BLaER1 treated with 17β-estradiol and CSF1 and Interleukin-3, amounts not matched to agents 10 nM and 100 nM (cell line): ENCODE data around the gene ZNF334.

Experiments used
- H3K27ac ChIP-seq, 11 experiments: shearing (Covaris generic); formaldehyde crosslinking; 2 replicates each; pipeline ENCODE4 v1.8.1; 2022
- H3K27me3 ChIP-seq, 11 experiments: shearing (Covaris generic); formaldehyde crosslinking; 2 replicates each; pipeline ENCODE4 v1.8.1; 2022
- H3K36me3 ChIP-seq, 11 experiments: shearing (Covaris generic); formaldehyde crosslinking; 2 replicates each; pipeline ENCODE4 v1.8.1; 2022
- H3K4me1 ChIP-seq, 10 experiments: shearing (Covaris generic); formaldehyde crosslinking; 2 replicates each; pipeline ENCODE4 v1.8.1; 2022
- H3K4me2 ChIP-seq, 11 experiments: shearing (Covaris generic); formaldehyde crosslinking; 2 replicates each; pipeline ENCODE4 v1.8.1; 2022
- H3K4me3 ChIP-seq, 10 experiments: shearing (Covaris generic); formaldehyde crosslinking; 2 replicates each; pipeline ENCODE4 v1.8.1; 2022
- H3K9ac ChIP-seq, 11 experiments: shearing (Covaris generic); formaldehyde crosslinking; 2 replicates each; pipeline ENCODE4 v1.8.1; 2022
- H3K9me3 ChIP-seq, 11 experiments: shearing (Covaris generic); formaldehyde crosslinking; replicated peaks in 1 of 11; 2 replicates each; pipeline ENCODE4 v1.8.1; 2022
- H4K20me1 ChIP-seq, 11 experiments: shearing (Covaris generic); formaldehyde crosslinking; 2 replicates each; pipeline ENCODE4 v1.8.1; 2022
- Cebpa-rat ChIP-seq, 11 experiments: shearing (Covaris generic); IDR thresholded peaks; 2 replicates each; pipeline ENCODE4 v1.8.1; 2022

Gene ZNF334

DNA sequence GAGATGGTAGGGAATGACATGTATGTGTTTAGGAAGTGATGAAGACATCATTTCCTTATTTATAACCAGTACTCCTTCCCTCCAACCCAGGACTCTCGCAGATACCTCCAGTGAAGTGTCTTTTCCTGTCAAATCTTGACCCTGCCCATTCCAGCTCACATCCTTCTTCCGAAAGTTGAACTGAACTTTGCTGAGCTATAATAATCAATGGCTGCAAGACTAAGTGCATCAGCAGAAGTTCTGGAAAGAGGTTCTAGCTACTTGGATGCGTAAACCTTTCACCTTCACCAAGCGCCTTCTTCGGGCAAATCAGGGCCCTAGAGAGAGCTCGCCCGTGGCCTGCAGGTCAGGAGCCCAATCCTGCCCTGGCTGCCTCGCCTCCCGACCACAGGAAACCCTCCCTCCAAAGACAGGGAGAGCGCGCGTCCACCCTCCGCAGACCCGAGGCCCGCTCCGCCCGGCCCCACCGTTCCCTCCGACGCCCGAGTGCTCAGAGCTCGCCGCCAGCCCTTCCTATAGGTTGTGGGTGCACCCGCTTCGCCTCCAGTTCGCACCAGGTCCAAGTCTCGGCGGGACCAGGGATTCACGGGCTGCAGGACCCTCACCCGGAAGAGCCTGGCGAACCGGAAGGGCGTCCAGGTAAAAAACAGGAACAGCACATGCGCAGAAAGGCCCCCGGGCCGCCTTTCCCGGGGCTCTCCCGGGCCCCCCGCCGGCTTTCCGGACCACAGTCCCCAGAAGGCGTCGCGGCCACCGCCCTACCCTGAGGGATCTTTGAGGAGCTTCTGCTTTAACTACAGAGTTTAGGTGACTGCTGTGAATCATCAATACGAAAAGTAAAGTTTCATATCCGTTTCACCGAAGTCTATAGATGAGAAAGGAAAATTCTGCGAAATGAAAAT, at the start of gene ZNF334:
ZNF334 (minus strand) TSS at position 617 of the 902 bp plus-strand sequence. CDS start 1,457 bp downstream, outside the sequence.
- no peak within 1 kb of the TSS for H3K4me2 ChIP-seq
- H3K27ac ChIP-seq = no peak within 1 kb of the TSS
- TF ChIP-seq Cebpa-rat (IDR thresholded peaks at IDR 0.05) = no peak
- H3K4me1 ChIP-seq = peaks cover 6 to 13% (median 11%) of the 10 kb centered on the region in 10 experiments; a peak in 19 of 20 replicates
- peaks cover 0 to 19% (median 15%) of the 10 kb centered on the region in 11 experiments; a peak in 14 of 22 replicates for H3K9me3 ChIP-seq
- no peaks in the 10 kb centered on the region for H4K20me1 ChIP-seq
- peaks cover 0 to 11% (median 7%) of the 10 kb centered on the region in 11 experiments; a peak in 8 of 22 replicates for H3K27me3 ChIP-seq
- H3K4me3 ChIP-seq = no peak within 1 kb of the TSS
- H3K36me3 ChIP-seq = no peaks in the 10 kb centered on the region
- H3K9ac ChIP-seq = no peak within 1 kb of the TSS

DNA sequence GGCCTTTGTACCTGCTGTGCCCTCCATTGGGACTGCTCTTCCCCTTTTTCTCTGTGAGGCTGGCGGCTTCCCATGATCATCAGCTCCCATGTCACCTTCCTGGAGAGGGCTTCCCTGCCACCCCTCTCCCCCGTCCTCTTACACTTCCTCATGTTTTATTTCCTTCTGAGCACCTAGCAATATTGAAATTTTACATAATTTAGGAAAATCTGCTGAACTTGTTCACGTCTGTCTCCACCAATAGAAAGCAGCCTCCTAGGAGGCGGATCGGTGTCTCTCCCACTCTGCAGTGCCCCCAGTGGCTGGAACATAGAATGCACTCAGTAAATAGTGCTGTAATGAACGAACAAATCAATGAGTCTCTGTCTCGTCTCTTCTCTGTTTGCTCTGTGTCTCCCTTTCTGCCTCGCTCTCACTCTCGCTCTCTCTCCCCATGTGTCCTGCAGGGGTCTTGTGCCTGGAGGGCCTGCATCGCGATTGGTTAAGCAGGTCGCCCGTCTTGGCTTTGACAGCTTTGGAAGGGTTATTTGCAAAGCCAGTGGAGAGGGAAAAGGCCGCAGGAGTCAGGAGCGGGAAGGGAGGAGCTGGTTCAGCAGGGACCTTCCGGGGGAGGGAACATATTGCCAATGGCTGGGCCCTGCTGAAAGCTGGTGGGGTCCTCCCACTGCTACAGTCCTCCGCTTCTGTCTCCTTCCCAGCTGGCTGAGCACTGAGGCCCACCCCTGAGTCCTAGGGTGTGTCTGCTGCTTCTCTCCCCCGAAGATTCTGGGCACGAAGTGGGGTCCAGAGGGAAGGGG, 49.2 kb upstream of the ZNF334 start:
- Histone ChIP-seq H3K4me1 (peaks cover 37 to 48% (median 42%) of the 10 kb centered on the region in 10 experiments), H3K9ac (no peak overlapping the region), H3K4me3 (peak overlapping the region in 3 of 10 experiments; percentile 25 to 48 (median 34); a peak in 4 of 20 replicates), H3K4me2 (peak overlapping the region; percentile 7 to 76 (median 47); a peak in 20 of 22 replicates), H3K36me3 (no peaks in the 10 kb centered on the region), H3K27me3 (no peaks in the 10 kb centered on the region), H3K9me3 (no peaks in the 10 kb centered on the region), H4K20me1 (peaks cover 0 to 3% (median 0%) of the 10 kb centered on the region in 11 experiments; a peak in 1 of 22 replicates), H3K27ac (no peak overlapping the region)
- no peak for TF ChIP-seq Cebpa-rat (IDR thresholded peaks at IDR 0.05)

DNA sequence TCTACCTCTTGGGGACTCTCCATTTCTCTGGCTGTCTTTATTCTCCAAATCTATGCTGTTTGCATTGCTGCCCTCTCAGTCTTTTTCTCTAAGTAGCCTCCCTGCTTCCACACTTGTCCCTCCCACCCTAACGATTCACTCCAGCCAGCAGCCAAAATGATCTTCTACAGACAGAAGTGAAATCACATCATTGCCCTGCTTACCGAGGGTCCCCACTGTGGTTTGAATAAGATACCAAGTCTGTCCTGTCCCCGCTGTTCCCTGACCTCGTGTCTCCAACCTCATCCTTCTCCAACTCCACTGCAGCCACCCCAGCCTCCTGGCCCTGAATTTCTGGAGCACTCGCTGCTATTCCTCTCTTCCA, 48.6 kb upstream of the ZNF334 start:
- no peaks in the 10 kb centered on the region for H3K36me3 ChIP-seq
- peaks cover 0 to 3% (median 0%) of the 10 kb centered on the region in 11 experiments; a peak in 1 of 22 replicates for H4K20me1 ChIP-seq
- no peak for TF ChIP-seq Cebpa-rat (IDR thresholded peaks at IDR 0.05)
- H3K4me1 ChIP-seq = peaks cover 38 to 50% (median 44%) of the 10 kb centered on the region in 10 experiments
- no peaks in the 10 kb centered on the region for H3K27me3 ChIP-seq
- no peak overlapping the region for H3K27ac ChIP-seq
- no peak overlapping the region for H3K9ac ChIP-seq
- peak overlapping the region in 3 of 10 experiments; percentile 25 to 48 (median 34); a peak in 4 of 20 replicates for H3K4me3 ChIP-seq
- H3K4me2 ChIP-seq = peak overlapping the region; percentile 7 to 76 (median 47); a peak in 18 of 22 replicates
- no peaks in the 10 kb centered on the region for H3K9me3 ChIP-seq

DNA sequence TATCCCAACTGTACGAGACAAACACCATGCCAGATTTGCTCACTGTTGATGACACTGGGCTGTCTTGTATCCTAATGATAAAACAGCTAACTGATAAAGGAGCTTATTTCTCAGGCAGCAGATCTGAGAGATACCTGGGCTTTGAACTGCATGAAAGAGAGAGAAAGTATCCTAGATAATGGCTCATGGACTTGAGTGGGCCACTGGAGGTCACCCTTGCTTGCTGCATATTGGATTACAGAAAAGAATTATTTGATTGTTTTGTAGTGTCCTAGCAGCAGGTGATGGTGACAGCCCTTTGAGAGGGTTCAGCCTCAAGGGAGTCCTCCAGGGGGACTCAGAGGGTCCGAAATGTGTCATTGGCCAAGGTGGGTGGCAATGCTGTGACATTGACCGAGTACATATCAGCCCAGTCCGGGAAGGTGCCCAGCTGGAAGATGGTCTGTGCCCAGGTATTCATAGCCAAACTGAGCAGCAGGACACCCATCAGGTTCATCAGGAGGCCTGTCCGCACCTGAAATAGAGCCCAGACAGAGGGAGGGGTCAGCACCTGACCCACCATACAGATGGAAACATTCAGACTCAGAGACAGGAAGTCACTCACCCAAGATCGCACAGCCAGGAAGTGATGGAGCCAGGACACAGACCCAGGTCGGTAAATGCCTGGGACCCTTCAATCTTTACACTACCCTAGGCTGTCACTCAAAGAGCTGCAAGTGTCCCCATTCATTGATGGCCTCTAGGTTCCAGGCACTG, 46.5 kb upstream of the ZNF334 start:
- TF ChIP-seq Cebpa-rat (IDR thresholded peaks at IDR 0.05) = no peak
- 0 out of 22 replicates have a peak, but pooled peaks cover 0 to 3% (median 0%) of the 10 kb centered on the region in 11 experiments for H4K20me1 ChIP-seq

DNA sequence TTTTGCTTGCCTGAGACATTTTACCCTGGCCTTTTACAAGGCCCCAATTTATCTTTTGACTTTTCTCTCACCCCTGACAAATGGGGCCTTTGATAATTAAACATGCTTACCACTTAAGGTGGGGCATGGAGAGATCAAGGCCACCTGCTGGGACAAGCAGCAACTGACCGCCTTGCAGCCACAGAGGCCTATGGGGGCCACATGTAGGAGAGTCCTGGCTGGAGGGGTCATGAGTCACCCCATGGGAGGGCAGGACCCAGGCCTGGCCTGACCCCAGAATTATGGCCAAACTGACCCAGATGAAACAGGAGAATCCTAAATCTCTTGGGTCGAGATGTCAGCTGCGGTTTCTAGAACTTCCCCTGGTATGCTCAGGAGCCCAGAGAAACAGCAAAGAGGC, 45.6 kb upstream of the ZNF334 start:
- H3K36me3 ChIP-seq = no peaks in the 10 kb centered on the region
- H3K27ac ChIP-seq = 0 out of 22 replicates have a peak overlapping the region, but pooled peaks of 1 of the 11 experiments have one; percentile 11
- no peak for TF ChIP-seq Cebpa-rat (IDR thresholded peaks at IDR 0.05)
- no peak overlapping the region for H3K4me3 ChIP-seq
- H3K9me3 ChIP-seq = no peaks in the 10 kb centered on the region
- 0 out of 22 replicates have a peak, but pooled peaks cover 0 to 3% (median 0%) of the 10 kb centered on the region in 11 experiments for H4K20me1 ChIP-seq
- peak overlapping the region; percentile 16 to 72 (median 62) for H3K4me2 ChIP-seq
- peaks cover 0 to 8% (median 0%) of the 10 kb centered on the region in 11 experiments; a peak in 3 of 22 replicates for H3K27me3 ChIP-seq
- H3K4me1 ChIP-seq = peaks cover 65 to 77% (median 71%) of the 10 kb centered on the region in 10 experiments
- no peak overlapping the region for H3K9ac ChIP-seq

More for the DNA sequence above, 46.5 kb upstream of the ZNF334 start:
- H3K4me2 ChIP-seq = peak overlapping the region in 10 of 11 experiments; percentile 16 to 72 (median 62); a peak in 21 of 22 replicates
- H3K36me3 ChIP-seq = no peaks in the 10 kb centered on the region
- H3K27ac ChIP-seq = 0 out of 22 replicates have a peak overlapping the region, but pooled peaks of 1 of the 11 experiments have one; percentile 11
- H3K9ac ChIP-seq = no peak overlapping the region
- peaks cover 57 to 69% (median 62%) of the 10 kb centered on the region in 10 experiments for H3K4me1 ChIP-seq
- H3K9me3 ChIP-seq = no peaks in the 10 kb centered on the region
- H3K4me3 ChIP-seq = no peak overlapping the region
- peaks cover 0 to 3% (median 0%) of the 10 kb centered on the region in 11 experiments; a peak in 3 of 22 replicates for H3K27me3 ChIP-seq

DNA sequence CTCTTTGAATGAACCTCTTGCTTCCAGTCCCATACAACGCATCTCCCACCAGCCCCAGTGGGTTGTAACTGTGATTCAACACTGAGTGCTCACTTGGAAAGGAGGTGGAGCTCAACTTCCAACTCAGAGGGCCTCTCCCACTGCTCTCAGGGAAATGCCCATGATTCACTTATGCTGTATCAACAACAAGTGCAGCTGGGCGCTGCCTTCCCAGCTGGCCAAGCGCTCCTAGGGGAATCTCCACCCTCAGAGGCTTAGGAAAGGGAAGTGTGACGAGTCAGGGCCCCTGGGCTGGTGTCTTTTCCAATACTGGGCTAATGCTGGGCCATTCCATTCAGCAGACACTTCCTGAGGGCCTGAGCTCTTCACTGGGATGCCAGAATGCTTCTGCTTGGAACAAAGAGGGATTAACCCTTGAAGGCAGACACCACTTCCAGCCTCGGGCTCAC, 45.2 kb upstream of the ZNF334 start:
- Histone ChIP-seq H3K9me3 (no peaks in the 10 kb centered on the region), H3K36me3 (no peaks in the 10 kb centered on the region), H3K27me3 (peaks cover 0 to 8% (median 0%) of the 10 kb centered on the region in 11 experiments; a peak in 3 of 22 replicates), H3K9ac (no peak overlapping the region), H4K20me1 (0 out of 22 replicates have a peak, but pooled peaks cover 0 to 3% (median 0%) of the 10 kb centered on the region in 11 experiments), H3K4me3 (no peak overlapping the region), H3K4me1 (peaks cover 69 to 82% (median 75%) of the 10 kb centered on the region in 10 experiments), H3K4me2 (peak overlapping the region; percentile 16 to 72 (median 62)), H3K27ac (peak overlapping the region in 2 of 11 experiments; percentile 31 to 41; a peak in 1 of 22 replicates)
- no peak for TF ChIP-seq Cebpa-rat (IDR thresholded peaks at IDR 0.05)

DNA sequence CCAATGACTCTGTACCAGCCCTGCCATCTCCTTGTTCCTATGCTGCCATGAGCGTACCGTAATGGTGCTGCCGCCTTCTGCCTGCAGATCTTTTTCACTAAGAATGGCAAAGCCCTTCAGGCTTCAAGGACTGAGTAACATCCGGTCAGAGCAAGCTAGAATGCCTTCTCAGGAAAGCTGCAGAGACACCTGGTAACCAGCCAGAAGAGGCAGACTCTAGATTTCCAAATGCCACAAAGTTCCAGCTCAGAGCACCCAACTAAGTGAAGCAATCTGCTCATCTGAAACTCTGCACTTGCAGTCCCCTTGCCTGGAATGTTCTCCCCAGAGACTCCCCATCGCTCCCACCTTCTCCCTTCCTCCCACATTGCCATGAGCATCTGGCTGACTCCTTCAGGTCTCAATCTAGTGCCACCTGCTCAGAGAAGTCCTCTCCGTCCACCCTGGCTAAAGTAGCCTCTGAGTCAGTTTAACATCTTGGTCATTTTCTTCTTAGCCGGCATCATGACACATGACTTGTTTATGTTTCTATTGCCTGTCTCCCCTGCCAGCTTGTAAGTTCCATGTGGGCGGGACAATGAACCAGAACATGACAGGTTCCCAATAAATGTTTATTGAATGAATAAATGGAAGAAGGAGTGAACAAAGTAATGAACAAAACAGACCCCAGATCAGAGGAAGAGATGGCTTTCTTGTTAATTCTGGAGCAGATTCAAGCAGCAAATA, 44.0 kb upstream of the ZNF334 start:
- H3K4me3 ChIP-seq = no peak overlapping the region
- H3K9ac ChIP-seq = no peak overlapping the region
- 0 out of 22 replicates have a peak overlapping the region, but pooled peaks of 1 of the 11 experiments have one; percentile 31 for H3K27ac ChIP-seq
- no peaks in the 10 kb centered on the region for H3K36me3 ChIP-seq
- peaks cover 0 to 8% (median 0%) of the 10 kb centered on the region in 11 experiments; a peak in 3 of 22 replicates for H3K27me3 ChIP-seq
- H3K4me2 ChIP-seq = peak overlapping the region; percentile 13 to 96 (median 57); a peak in 19 of 22 replicates
- H3K4me1 ChIP-seq = peaks cover 74 to 86% (median 81%) of the 10 kb centered on the region in 10 experiments
- TF ChIP-seq Cebpa-rat (IDR thresholded peaks at IDR 0.05) = no peak
- H4K20me1 ChIP-seq = no peaks in the 10 kb centered on the region
- no peaks in the 10 kb centered on the region for H3K9me3 ChIP-seq
